Stimulated activated naive CD8-positive, alpha-beta T cell treated with anti-CD3 and anti-CD28 coated beads, Interleukin-15, Interleukin-2, amounts not matched to agents 100 ng/mL and 50 ng/mL, for 24 hours (primary cell): Measurements from ENCODE around the gene EDAR.

Experiments used
- H3K27ac Mint-ChIP-seq: one replicate; pipeline ENCODE4 v1.8.0; 2021; ENCODE audit warnings: mild to moderate bottlenecking, mixed read lengths
- H3K27me3 Mint-ChIP-seq: one replicate; pipeline ENCODE4 v1.8.0; 2021; ENCODE audit warnings: mixed read lengths
- H3K36me3 Mint-ChIP-seq: one replicate; pipeline ENCODE4 v1.8.0; 2021; ENCODE audit warnings: low read depth, mixed read lengths
- H3K4me1 Mint-ChIP-seq: one replicate; pipeline ENCODE4 v1.8.0; 2021; ENCODE audit warnings: low read depth, mixed read lengths
- H3K4me3 Mint-ChIP-seq: one replicate; pipeline ENCODE4 v1.8.0; 2021; ENCODE audit warnings: mild to moderate bottlenecking, mixed read lengths
- H3K9me3 Mint-ChIP-seq: one replicate; pipeline ENCODE4 v1.8.0; 2021; ENCODE audit warnings: mixed read lengths

EDAR gene

DNA sequence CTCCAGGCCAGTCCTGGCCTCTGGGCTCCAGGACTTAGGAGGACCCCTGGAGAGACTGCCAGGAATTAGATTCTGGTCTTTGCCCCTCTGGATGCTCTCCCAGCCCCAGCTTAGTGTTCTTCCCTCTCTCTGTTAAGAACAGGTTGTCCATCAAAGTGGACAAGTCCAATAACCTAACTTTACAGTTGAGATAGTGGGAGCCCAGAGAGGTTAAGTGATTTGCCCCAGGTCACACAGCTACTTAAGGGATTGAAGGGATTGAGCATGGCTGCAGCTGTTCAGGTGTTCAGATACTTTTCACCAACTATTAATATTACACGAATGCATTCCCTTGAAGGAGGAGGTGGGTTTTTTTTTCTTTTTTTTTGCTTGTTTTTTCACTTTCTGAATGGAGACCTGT lies 57.6 kb downstream of the EDAR start:
- H3K4me1 Mint-ChIP-seq = no peaks in the 10 kb centered on the region
- H3K27ac Mint-ChIP-seq = no peak overlapping the region
- H3K36me3 Mint-ChIP-seq = no peaks in the 10 kb centered on the region
- no peaks in the 10 kb centered on the region for H3K27me3 Mint-ChIP-seq
- H3K9me3 Mint-ChIP-seq = no peaks in the 10 kb centered on the region
- H3K4me3 Mint-ChIP-seq = no peak overlapping the region

DNA sequence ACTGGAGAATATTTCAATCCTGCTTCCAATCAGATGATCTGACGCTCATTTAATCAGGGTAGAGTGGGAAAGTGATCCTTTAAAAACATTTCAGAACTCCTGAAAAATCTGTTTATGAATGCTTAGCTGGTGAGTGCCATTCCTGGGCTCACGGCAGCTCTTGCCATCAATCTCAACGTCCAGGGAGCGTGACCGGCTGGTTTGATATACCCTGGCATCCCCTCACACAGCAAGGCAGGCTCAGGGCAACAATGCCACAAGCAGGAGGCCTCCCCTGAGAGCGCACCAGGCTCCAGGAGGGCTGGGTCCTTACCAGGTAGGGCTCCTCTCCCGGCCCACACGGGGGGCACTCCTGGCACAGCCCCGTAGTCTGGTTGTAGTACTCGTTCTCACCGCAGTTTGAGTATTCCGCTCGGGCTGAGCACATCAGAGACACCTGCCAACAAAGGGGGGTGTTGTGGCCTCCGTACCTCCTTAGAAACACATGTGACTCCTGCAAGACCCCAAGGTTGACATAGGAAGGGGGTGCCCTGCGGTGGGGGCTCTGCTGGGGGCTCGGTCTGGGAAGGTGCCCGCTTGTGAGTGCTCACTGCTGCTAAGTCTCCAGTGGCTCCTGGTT lies 59.1 kb downstream of the EDAR start:
- Mint-ChIP-seq H3K27ac (no peak overlapping the region), H3K9me3 (no peaks in the 10 kb centered on the region), H3K4me1 (no peaks in the 10 kb centered on the region), H3K4me3 (no peak overlapping the region), H3K27me3 (no peaks in the 10 kb centered on the region), H3K36me3 (no peaks in the 10 kb centered on the region)

DNA sequence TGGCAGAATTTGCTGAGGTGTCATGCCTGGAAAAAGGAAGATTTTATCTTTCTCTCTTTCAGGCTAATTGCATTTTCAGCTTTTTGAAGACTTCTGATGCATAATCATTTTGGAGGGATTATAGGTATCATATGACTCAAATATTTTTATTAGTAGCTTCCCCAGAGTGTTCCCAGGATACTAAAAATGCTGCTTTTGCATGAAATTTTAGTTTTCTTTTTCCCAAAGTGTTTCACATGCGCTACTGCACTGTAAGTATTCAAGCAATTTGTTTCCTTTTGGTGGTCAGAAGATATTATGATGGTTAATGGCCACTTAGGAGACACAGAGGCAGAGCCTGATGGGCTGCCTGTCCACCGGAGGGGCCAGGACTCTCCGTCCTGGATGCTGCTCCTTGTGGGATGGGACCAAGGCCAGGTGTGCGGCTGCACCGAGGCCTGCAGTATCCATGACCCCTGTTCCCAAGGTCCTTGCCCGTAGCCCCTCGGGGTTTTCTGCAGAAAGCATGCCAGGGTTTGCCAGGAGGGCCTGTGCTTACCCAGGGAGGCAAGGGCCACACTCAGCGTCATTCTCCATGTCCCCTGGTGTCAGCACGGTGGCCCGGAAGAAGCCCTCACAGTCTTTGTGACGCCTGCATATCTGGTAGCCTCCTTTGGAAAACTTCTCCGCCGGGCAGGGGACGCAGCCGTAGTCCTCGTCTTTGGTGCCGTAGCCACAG lies 60.2 kb downstream of the EDAR start:
- H3K9me3 Mint-ChIP-seq = no peaks in the 10 kb centered on the region
- H3K4me3 Mint-ChIP-seq = no peak overlapping the region
- H3K4me1 Mint-ChIP-seq = no peaks in the 10 kb centered on the region
- no peaks in the 10 kb centered on the region for H3K36me3 Mint-ChIP-seq
- H3K27ac Mint-ChIP-seq = no peak overlapping the region
- H3K27me3 Mint-ChIP-seq = no peaks in the 10 kb centered on the region

DNA sequence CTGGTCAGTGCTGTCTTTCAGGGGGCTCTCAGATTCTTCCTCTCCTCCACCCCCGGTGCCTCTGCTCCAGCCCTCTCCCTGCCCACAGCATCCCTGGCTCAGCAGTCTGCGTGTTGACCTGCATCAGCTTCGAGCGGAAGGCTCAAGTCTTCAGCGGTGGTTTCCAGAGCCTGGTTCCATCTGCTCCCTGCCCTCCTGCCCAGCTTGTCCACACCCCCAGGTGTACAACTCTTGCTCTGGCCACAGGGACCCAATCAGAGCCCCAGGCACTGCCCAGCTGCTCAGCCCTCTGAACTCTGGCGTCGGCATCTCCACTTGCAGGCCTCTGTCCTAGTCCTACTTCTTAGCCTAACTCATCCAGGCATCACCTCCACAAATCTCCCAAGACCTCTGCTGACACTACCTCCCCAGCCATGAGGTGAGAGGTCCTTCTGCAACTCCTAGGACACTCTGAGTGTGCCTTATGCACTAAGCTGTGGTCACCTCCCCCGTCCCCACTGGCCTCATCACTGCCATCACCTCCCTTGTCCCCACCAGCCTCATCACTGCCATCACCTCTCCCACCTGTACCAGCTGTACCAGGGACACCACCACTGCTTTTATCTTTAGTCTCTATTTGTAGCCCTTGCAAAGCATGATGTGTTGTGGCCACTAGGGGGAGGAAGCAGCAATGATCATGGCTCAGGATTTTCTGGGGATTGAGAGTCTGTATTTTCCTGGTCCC lies 60.9 kb downstream of the EDAR start:
- no peak overlapping the region for H3K27ac Mint-ChIP-seq
- H3K9me3 Mint-ChIP-seq = no peaks in the 10 kb centered on the region
- no peaks in the 10 kb centered on the region for H3K27me3 Mint-ChIP-seq
- H3K4me1 Mint-ChIP-seq = no peaks in the 10 kb centered on the region
- H3K36me3 Mint-ChIP-seq = no peaks in the 10 kb centered on the region
- no peak overlapping the region for H3K4me3 Mint-ChIP-seq

DNA sequence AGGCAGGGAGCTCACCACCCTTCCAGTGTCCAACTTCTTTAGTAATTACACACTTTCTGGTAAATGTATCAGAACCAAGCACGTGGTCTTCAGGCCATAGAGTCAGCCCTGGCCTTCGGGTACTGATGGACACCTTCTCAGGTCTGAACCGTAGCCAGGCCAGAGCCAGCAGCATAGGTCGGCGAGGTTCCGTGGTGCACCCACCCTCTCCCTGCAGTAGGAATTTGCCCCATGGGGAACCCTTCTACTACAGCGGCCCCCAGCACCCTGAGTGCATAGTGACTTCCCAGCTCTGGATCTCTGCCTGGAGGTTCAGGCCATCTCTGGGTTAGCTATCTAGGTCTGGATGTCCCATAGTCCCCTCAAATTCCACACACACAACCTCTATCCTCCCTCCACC lies 61.6 kb downstream of the EDAR start:
- no peak overlapping the region for H3K4me3 Mint-ChIP-seq
- H3K9me3 Mint-ChIP-seq = no peaks in the 10 kb centered on the region

DNA sequence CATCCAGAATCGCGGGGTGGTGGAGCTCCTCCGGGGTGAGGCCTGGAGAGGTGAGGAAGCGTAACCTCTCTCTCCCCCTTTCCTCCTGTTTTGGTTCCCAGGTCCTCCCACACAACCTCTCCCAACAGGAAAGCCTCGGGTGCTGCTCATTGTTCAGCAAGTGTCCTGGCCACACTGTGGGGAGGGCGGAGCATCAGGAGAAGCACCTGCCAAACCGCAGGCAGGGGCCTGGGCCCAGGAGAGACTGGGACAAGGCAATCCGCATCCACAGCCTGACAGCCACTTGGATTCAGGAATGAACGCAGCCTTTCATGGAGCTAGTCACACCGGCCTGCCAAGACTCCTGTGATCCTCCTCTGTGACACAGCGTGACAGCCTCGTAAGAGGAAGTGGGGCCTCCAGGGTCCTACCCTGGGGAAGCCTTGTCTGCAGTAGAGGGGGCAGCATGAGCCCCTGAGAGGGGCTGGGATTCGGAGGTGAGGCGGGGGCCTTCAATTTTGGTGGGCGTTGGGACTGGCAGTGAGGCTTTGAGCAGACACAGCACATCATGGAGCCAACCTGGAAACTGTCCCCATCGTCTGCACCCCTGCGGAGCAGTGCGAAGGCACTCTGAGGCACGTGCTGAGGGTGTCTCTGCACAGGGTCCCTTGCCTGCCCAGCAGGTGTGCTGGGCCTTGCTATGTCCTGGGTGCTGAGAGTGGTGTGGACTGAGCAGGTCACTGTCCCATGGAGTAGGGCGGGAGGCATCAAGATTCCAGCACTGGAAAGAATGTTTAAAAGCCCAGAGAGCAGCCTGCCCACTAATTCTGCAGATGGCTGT lies 62.2 kb downstream of the EDAR start:
- Mint-ChIP-seq H3K27me3 (no peaks in the 10 kb centered on the region), H3K36me3 (no peaks in the 10 kb centered on the region), H3K4me3 (no peak overlapping the region), H3K4me1 (no peaks in the 10 kb centered on the region), H3K9me3 (no peaks in the 10 kb centered on the region), H3K27ac (no peak overlapping the region)

More for the DNA sequence above, 61.6 kb downstream of the EDAR start:
- H3K36me3 Mint-ChIP-seq = no peaks in the 10 kb centered on the region
- H3K4me1 Mint-ChIP-seq = no peaks in the 10 kb centered on the region
- H3K27ac Mint-ChIP-seq = no peak overlapping the region
- H3K27me3 Mint-ChIP-seq = no peaks in the 10 kb centered on the region

DNA sequence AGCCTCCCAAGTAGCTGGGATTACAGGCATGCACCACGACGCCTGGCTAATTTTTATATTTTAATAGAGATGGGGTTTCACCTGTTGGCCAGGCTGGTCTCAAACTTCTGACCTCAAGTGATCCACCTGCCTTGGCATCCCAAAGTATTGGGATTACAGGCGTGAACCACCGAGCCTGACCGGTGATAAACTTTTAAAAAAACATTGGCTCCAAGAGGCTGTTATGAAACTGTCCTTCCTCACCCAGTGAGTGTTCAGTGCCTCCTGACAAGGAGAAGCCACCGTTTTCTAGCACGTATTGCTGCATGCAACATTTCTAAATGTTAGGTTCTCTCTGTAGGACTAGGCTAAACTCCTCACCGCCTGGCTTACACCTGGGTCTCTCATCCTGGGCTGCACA lies 63.3 kb downstream of the EDAR start:
- no peak overlapping the region for H3K27ac Mint-ChIP-seq
- no peaks in the 10 kb centered on the region for H3K4me1 Mint-ChIP-seq
- no peaks in the 10 kb centered on the region for H3K9me3 Mint-ChIP-seq
- H3K36me3 Mint-ChIP-seq = no peaks in the 10 kb centered on the region
- H3K4me3 Mint-ChIP-seq = no peak overlapping the region
- no peaks in the 10 kb centered on the region for H3K27me3 Mint-ChIP-seq

DNA sequence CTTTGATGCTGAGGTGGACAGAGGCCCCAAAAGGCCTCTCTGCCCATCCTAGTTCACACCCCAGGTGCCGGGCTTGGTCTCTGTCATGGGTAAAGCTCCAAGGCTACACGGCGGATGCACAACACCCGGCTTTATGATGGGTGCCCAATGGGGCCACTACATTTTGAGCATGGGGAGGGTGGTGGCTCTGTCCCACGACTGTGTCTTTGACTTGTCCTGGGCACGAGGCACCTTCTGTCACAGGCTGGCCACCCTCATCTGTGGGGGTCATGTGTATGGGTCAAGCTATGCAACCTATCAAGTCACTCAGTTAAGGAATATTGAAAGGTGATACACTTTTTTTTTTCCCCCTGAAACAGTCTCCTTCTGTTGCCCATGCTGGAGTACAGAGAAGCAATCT lies 63.7 kb downstream of the EDAR start:
- no peaks in the 10 kb centered on the region for H3K4me1 Mint-ChIP-seq
- H3K4me3 Mint-ChIP-seq = no peak overlapping the region
- no peaks in the 10 kb centered on the region for H3K36me3 Mint-ChIP-seq
- H3K9me3 Mint-ChIP-seq = no peaks in the 10 kb centered on the region
- no peaks in the 10 kb centered on the region for H3K27me3 Mint-ChIP-seq
- H3K27ac Mint-ChIP-seq = no peak overlapping the region

DNA sequence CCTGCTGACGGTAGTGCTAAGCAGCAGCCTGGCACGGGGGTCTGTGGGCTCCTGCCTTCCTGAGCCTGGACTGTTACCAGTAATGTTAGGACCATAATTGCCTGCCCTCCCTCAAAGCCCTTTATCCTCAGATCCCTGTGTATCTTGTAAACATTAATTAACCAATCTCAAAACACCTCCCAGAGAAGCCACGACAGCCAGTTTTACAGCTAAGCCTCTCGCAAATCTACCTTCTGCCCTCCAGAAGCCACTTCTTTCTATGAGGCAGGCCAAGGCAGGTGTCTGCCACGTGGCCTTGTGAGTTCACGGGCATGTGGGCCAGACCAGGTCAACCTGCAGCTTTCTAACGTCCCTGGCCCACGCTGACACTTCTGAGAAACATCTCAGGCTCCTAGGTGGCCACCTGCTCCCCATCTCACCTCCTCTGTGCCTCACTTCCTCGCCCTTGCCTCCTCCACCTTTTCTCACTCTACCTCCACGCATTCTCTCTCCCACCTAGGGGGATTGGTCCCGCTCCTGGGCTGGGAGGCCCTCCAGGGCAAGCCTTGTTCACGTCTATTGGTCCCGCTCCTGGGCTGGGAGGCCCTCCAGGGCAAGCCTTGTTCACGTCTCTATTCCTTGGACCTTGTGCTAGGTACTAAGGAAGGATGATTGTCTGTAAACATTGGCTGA lies 64.3 kb downstream of the EDAR start:
- H3K27me3 Mint-ChIP-seq = no peaks in the 10 kb centered on the region
- no peak overlapping the region for H3K27ac Mint-ChIP-seq
- H3K9me3 Mint-ChIP-seq = no peaks in the 10 kb centered on the region
- H3K4me1 Mint-ChIP-seq = no peaks in the 10 kb centered on the region
- H3K4me3 Mint-ChIP-seq = no peak overlapping the region
- H3K36me3 Mint-ChIP-seq = no peaks in the 10 kb centered on the region

DNA sequence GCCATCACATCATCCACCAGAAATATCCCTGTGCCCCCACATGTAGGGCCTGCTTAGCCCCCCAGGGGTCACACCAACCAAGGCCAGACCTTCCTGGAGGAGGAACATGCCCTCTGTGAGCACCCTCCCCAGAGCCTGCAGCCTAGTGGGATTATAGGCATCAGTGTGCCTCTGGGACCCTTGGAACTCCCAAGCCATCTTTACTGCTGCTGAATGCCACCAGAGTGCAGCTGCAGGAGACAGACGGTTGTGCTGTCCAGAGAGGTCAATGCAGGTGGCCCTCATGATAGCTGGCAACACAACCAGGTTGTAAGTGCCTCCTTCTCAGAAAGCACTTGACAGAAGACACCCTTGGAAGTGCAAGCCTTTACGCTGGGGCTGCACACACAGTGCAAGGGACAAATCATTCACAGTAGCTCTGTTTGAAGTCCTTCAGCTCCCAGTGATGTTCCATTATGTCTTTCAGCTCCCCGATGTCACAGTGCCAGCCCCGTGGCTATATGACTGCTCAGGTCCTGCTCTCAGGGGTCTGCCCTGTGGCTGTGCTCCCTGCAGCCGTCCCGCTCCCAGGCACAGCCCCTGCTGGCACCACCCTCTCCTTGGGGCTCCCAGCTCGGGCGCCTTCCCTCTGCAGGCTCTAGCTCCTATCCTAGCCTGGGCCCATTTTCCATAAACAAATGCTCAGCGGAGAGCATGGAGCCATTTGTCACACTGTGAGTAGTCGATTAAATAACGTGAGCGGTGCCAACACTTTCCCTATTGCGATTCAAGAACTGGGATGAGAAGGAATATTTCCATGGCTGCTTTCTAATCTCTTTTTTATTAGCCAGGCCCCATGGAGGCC lies 65.1 kb downstream of the EDAR start:
- Mint-ChIP-seq H3K27me3 (no peaks in the 10 kb centered on the region), H3K4me3 (no peak overlapping the region), H3K4me1 (no peaks in the 10 kb centered on the region), H3K9me3 (no peaks in the 10 kb centered on the region), H3K36me3 (no peaks in the 10 kb centered on the region), H3K27ac (no peak overlapping the region)

DNA sequence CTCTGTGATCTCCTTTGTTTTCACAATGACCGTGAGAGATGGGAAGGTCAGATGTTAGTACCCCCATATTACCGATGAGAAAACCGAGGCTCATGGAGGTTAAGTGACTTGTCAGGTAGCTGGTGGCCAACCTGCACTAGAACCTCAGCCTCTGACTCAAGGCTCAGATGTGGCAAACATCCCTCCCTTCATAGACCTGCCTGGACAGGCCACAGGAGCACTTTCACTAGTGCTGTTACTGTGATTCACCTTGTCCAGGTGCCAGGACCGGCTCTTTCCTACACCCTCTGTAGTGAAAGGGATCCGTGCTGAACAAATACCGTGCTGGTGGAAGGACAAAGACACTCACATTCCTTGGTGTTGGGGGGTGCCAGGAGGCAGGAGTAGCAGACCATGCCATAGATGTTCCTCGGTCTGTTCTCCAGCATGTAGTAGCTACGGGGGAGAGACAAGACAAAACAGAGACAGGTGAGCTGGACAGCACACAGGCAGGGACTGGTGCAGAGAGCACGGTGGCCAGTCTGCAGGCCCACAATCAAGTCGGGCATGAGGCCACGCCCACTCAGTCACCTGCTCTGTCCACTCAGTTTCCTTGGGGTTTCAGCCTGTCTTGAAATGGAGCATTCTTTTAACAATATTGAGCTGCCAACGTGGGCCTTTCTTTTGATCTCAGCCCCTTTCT lies 65.9 kb downstream of the EDAR start:
- Mint-ChIP-seq H3K9me3 (no peaks in the 10 kb centered on the region), H3K4me1 (no peaks in the 10 kb centered on the region), H3K36me3 (no peaks in the 10 kb centered on the region), H3K4me3 (no peak overlapping the region), H3K27me3 (no peaks in the 10 kb centered on the region), H3K27ac (no peak overlapping the region)

DNA sequence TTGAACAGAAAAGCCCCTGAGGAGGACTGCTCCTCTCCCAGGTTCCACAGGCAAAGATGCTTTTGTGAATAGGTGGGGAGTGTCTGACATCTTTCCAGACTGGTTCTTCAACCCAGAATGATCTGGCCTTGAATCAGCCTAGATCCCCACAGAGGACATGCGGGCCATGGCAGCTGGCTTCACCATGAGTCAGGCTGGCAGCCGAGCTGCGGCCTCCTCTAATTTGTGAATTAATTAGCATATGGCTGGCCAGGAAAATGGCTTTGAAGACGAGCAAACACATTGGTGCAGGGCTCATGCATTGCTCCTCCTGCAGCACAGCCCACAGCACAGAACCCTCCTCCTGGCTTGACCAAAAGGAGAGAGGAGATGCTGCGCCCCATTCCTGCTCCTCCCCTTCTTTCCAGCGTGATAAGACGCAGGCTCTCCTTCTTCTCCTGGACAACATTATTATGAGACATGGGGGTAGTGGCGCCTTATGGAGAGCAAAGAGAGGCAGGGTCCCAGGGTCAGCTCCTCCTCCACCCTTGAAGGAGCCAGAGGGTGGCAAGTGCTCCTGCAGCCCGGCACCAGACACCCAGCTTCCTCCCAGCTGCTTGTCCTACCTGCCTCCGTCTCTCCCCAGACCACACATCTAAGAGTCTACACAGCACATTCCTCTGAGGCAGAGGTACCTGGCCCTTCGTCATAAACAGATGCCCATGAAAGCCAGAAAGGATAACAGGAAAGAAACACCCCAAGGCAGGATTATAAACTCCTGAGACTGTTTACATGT lies 66.7 kb downstream of the EDAR start:
- Mint-ChIP-seq H3K4me1 (no peaks in the 10 kb centered on the region), H3K27me3 (no peaks in the 10 kb centered on the region), H3K27ac (no peak overlapping the region), H3K4me3 (no peak overlapping the region), H3K36me3 (no peaks in the 10 kb centered on the region), H3K9me3 (no peaks in the 10 kb centered on the region)
